GM12892 (cell line): ENCODE measurements around the gene C1orf198.

Source experiments
- POLR2A ChIP-seq: IDR thresholded peaks from 2 replicates; pipeline ENCODE4 v1.6.1; 2011; ENCODE audit warnings: low read depth, low read length, control low read depth
- TAF1 ChIP-seq: IDR thresholded peaks from 2 replicates; pipeline ENCODE4 v1.6.1; 2011; ENCODE audit warnings: low read depth, mild to moderate bottlenecking, control low read depth, low read length, borderline replicate concordance

DNA sequence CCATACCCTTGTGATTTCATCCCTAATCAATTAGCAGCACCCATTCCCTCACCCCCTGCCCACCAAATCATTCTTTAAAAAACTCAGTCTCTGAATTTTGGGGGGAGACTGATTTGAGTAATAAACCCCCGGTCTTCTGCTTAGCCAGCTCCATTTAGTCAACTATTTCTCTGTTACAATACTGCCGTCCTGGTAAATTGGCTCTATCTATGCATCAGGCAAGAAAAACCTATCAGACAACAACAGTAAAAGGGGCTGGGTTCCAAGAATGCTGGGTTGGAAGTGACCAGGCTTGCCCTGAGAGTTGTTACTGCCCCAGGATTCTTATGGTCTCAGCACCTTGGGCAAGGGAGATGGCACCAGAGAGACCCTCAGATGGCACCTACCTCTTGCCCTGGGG, 16.3 kb upstream of the C1orf198 start:
- TF ChIP-seq POLR2A (no peak), TAF1 (no peak)
